IMR-90 (cell line): ENCODE results near the gene MPPED1. TPM values are rescaled to one million over a fixed set of nuclear protein-coding genes. Genes with fewer than 3 reads are reported as not detected.

ENCODE experiments used
- ATAC-seq: fragments of 200-7000 bp; cut with Tn5 transposase; 2 replicates; pipeline ENCODE4 v1.9.1; 2020; ENCODE audit warnings: low read depth, mild to moderate bottlenecking, moderate library complexity
- BruUV-seq: library from RNA; stranded (reverse); fragments of 400-500 nt; replicated peaks from 2 replicates; lab custom pipeline; 2021; lab: Mats Ljungman, UMichigan
- CTCF ChIA-PET: fragments of 300-600 bp; formaldehyde crosslinking; extraction: SDS; loops from one replicate; lab custom pipeline; 2021; ENCODE audit warnings: antibody characterized with exemption; lab: Yijun Ruan, JAX
- POLR2A ChIA-PET: fragments of 300-600 bp; sonication (Branson Sonifier 250); formaldehyde crosslinking; loops from one replicate; lab custom pipeline; 2022; ENCODE audit warnings: antibody characterized with exemption; ENCODE audit not compliant: unreplicated experiment; lab: Charles Lee
- DNase-seq: peaks from one replicate; pipeline ENCODE4 v3.0.0; 2013
- H2AFZ ChIP-seq: replicated peaks from 2 replicates; pipeline ENCODE3; 2013; ENCODE audit warnings: low read length, mild to moderate bottlenecking; ENCODE audit not compliant: poor library complexity
- H2AK5ac ChIP-seq: 2 replicates; pipeline ENCODE4 v1.6.1; 2013; ENCODE audit warnings: low read depth, low read length, inconsistent platforms
- H2AK9ac ChIP-seq: replicated peaks from 2 replicates; pipeline ENCODE3; 2013; ENCODE audit warnings: mild to moderate bottlenecking, low read depth, low read length, moderate library complexity; ENCODE audit not compliant: poor library complexity
- H2BK120ac ChIP-seq: 2 replicates; pipeline ENCODE4 v1.6.1; 2013; ENCODE audit warnings: low read depth, low read length, inconsistent platforms
- H2BK15ac ChIP-seq: 3 replicates; pipeline ENCODE4 v1.6.1; 2013; ENCODE audit warnings: low read depth, low read length, inconsistent platforms
- H2BK20ac ChIP-seq: 2 replicates; pipeline ENCODE4 v1.6.1; 2013; ENCODE audit warnings: low read depth, mild to moderate bottlenecking, inconsistent platforms, low read length, moderate library complexity
- H2BK5ac ChIP-seq: 2 replicates; pipeline ENCODE4 v1.6.1; 2013; ENCODE audit warnings: mild to moderate bottlenecking, low read depth, low read length, inconsistent platforms; ENCODE audit not compliant: poor library complexity, severe bottlenecking
- H3K14ac ChIP-seq: replicated peaks from 2 replicates; pipeline ENCODE4 v1.6.1; 2013; ENCODE audit warnings: low read depth, low read length, inconsistent platforms
- H3K18ac ChIP-seq: 2 replicates; pipeline ENCODE4 v1.6.1; 2013; ENCODE audit warnings: low read depth, low read length, control low read depth
- H3K23ac ChIP-seq: 2 replicates; pipeline ENCODE4 v1.6.1; 2013; ENCODE audit warnings: low read depth, low read length, inconsistent platforms
- H3K27ac ChIP-seq: 2 replicates; pipeline ENCODE4 v1.5.1; 2013; ENCODE audit warnings: mild to moderate bottlenecking, control low read depth, low read length; ENCODE audit not compliant: insufficient read depth
- H3K27me3 ChIP-seq: 2 replicates; pipeline ENCODE4 v1.6.1; 2013; ENCODE audit warnings: low read length; ENCODE audit not compliant: control insufficient read depth, insufficient read depth
- H3K36me3 ChIP-seq: 2 replicates; pipeline ENCODE4 v1.6.1; 2013; ENCODE audit warnings: low read length, mixed read lengths; ENCODE audit not compliant: control insufficient read depth, insufficient read depth
- H3K4ac ChIP-seq: 2 replicates; pipeline ENCODE4 v1.6.1; 2013; ENCODE audit warnings: low read depth, low read length, inconsistent platforms
- H3K4me1 ChIP-seq: 2 replicates; pipeline ENCODE4 v1.6.1; 2013; ENCODE audit warnings: low read length, mixed read lengths; ENCODE audit not compliant: control insufficient read depth, insufficient read depth
- H3K4me2 ChIP-seq: 2 replicates; pipeline ENCODE4 v1.6.1; 2013; ENCODE audit warnings: low read depth, mild to moderate bottlenecking, control low read depth, low read length, moderate library complexity
- H3K4me3 ChIP-seq: 2 replicates; pipeline ENCODE4 v1.5.1; 2013; ENCODE audit warnings: low read depth, mild to moderate bottlenecking, control low read depth, low read length, moderate library complexity; ENCODE audit not compliant: insufficient read depth
- H3K56ac ChIP-seq: 2 replicates; pipeline ENCODE4 v1.6.1; 2013; ENCODE audit warnings: low read length, inconsistent platforms; ENCODE audit not compliant: insufficient read depth; ENCODE audit errors: extremely low read depth
- H3K79me1 ChIP-seq, 2 experiments: 2 replicates each; pipeline ENCODE4 v1.6.1; 2013; ENCODE audit warnings: low read length in 2 of 2, inconsistent platforms in 1 of 2, low read depth in 1 of 2
- H3K9ac ChIP-seq: 2 replicates; pipeline ENCODE4 v1.6.1; 2013; ENCODE audit warnings: low read depth, low read length, control low read depth
- H3K9me1 ChIP-seq: 2 replicates; pipeline ENCODE4 v1.6.1; 2013; ENCODE audit warnings: low read length, inconsistent platforms; ENCODE audit not compliant: insufficient read depth
- H3K9me3 ChIP-seq: 2 replicates; pipeline ENCODE4 v1.6.1; 2013; ENCODE audit warnings: low read length; ENCODE audit not compliant: control insufficient read depth, insufficient read depth
- H4K20me1 ChIP-seq: 2 replicates; pipeline ENCODE4 v1.6.1; 2013; ENCODE audit warnings: low read length, inconsistent platforms; ENCODE audit not compliant: insufficient read depth
- H4K5ac ChIP-seq: 2 replicates; pipeline ENCODE4 v1.6.1; 2013; ENCODE audit warnings: mild to moderate bottlenecking, low read depth, low read length, control low read depth
- H4K8ac ChIP-seq, 2 experiments: 2 replicates each; pipeline ENCODE4 v1.6.1; 2013; ENCODE audit warnings: low read depth in 2 of 2, low read length in 2 of 2, control low read depth in 1 of 2, inconsistent platforms in 1 of 2
- H4K91ac ChIP-seq: 2 replicates; pipeline ENCODE4 v1.6.1; 2013; ENCODE audit warnings: low read depth, low read length, inconsistent platforms; ENCODE audit not compliant: insufficient read depth
- BHLHE40 ChIP-seq: fragments of 150-350 bp; IDR thresholded peaks from 2 replicates; pipeline ENCODE4 v1.6.1; 2016; ENCODE audit warnings: mild to moderate bottlenecking, low read depth, low read length
- CEBPB ChIP-seq: IDR thresholded peaks from 2 replicates; pipeline ENCODE4 v1.6.1; 2012; ENCODE audit warnings: low read depth, low read length, improper control_type of control experiment
- CHD1 ChIP-seq: IDR thresholded peaks from 2 replicates; pipeline ENCODE4 v1.6.1; 2012; ENCODE audit warnings: low read depth, low read length, improper control_type of control experiment
- MAFK ChIP-seq: IDR thresholded peaks from 2 replicates; pipeline ENCODE4 v1.6.1; 2012; ENCODE audit warnings: low read depth, low read length, improper control_type of control experiment
- MAZ ChIP-seq: IDR thresholded peaks from 2 replicates; pipeline ENCODE4 v1.6.1; 2012; ENCODE audit warnings: low read depth, mild to moderate bottlenecking, low read length, improper control_type of control experiment, moderate library complexity, borderline replicate concordance
- MXI1 ChIP-seq: IDR thresholded peaks from 2 replicates; pipeline ENCODE4 v1.6.1; 2012; ENCODE audit warnings: low read depth, mild to moderate bottlenecking, low read length, moderate library complexity, borderline replicate concordance
- POLR2A ChIP-seq: IDR thresholded peaks from 2 replicates; pipeline ENCODE4 v1.6.1; 2012; ENCODE audit warnings: mild to moderate bottlenecking, low read depth, low read length
- RAD21 ChIP-seq: IDR thresholded peaks from 2 replicates; pipeline ENCODE4 v1.6.1; 2012; ENCODE audit warnings: low read length, improper control_type of control experiment
- RCOR1 ChIP-seq: IDR thresholded peaks from 2 replicates; pipeline ENCODE4 v1.6.1; 2012; ENCODE audit warnings: mild to moderate bottlenecking, low read length, improper control_type of control experiment; ENCODE audit not compliant: insufficient replicate concordance
- WGBS, 2 experiments: methylation state at CpG; one replicate each; pipeline versions ENCODE4 v1.1.5 to v1.1.7; 2013; ENCODE audit warnings: missing lambda C conversion rate in 2 of 2; ENCODE audit not compliant: insufficient read length in 1 of 2; ENCODE audit errors: extremely low coverage in 2 of 2; 5-methylcytosine and 5-hydroxymethylcytosine counted together
- dilution Hi-C: fragments of 300-500 bp; cut with HindIII; formaldehyde crosslinking; loops from one replicate; pipeline ENCODE4 v1.14.3; 2018; ENCODE audit warnings: low sequenced_read_pairs; ENCODE audit not compliant: unreplicated experiment
- in situ Hi-C: fragments of 300-500 bp; cut with MboI; formaldehyde crosslinking; loops from 3 replicates; pipeline ENCODE4 v1.14.3; 2019; ENCODE audit warnings: low sequenced_read_pairs, inconsistent platforms, mixed read lengths
- intact Hi-C: fragments of 100-400 bp; cut with micrococcal nuclease; formaldehyde crosslinking; loops from 2 replicates; pipeline ENCODE4 v1.10.0; 2022
- polyA plus RNA-seq, 3 experiments: library from polyadenylated mRNA; depleted of rRNA; stranded (reverse); fragments of >200 nt; gene quantifications; 2 replicates each; pipeline ENCODE4 v1.2.3, GENCODE V29; 2012; ENCODE audit warnings: low replicate concordance in 1 of 3
- total RNA-seq: library from RNA; depleted of rRNA; stranded (reverse); fragments of >200 nt; gene quantifications from 2 replicates; pipeline ENCODE4 v1.2.3, GENCODE V29; 2012
- TF ChIP-seq, protein P1 (sequence below): fragments of 150-350 bp; IDR thresholded peaks from 2 replicates; pipeline ENCODE4 v1.6.1; 2017; ENCODE audit warnings: mild to moderate bottlenecking, antibody characterized with exemption, low read length, low read depth

Gene MPPED1
- total and polyA plus RNA-seq, 2 of the 4 experiments (the other 2 are of a cell fraction), result not detected

DNA sequence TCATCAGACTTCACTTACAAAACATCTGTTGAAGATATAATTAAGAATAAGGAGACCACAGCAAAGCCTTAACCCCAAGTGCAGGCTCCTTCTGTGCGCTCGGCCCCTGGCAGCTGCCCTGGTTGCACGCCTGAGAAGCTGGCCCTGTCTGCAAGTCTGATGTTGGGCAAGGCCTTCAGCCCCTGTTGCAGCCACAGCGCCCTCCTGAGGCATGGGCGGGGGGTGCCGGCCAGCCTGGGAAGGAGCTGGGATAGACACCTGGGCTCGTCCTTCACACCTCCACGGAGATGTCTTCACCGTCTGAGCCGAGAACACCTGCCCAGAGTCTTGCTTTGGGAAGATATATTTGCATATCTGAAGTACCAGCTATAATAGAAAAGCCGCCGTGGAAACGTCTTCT, 104.1 kb downstream of the MPPED1 start:
- in situ Hi-C loops (no loop called here), intact Hi-C loops (no loop called here), dilution Hi-C loops (no loop called here)
- Histone ChIP-seq H3K23ac (no peak overlapping the region), H3K56ac (no peak overlapping the region), H2BK120ac (no peak overlapping the region), H4K91ac (no peak overlapping the region), H3K79me1 (no peaks in the 10 kb centered on the region), H2AK9ac (no peak overlapping the region), H4K8ac (no peak overlapping the region), H3K4me3 (no peak overlapping the region), H3K27ac (no peak overlapping the region), H2BK5ac (no peak overlapping the region), H3K18ac (no peak overlapping the region), H3K9me1 (no peaks in the 10 kb centered on the region), H3K4ac (no peak overlapping the region), H3K4me1 (no peaks in the 10 kb centered on the region), H3K9me3 (peaks cover 10% of the 10 kb centered on the region), H4K5ac (no peak overlapping the region), H2AK5ac (no peak overlapping the region), H3K36me3 (no peaks in the 10 kb centered on the region), H2BK20ac (no peak overlapping the region), H4K20me1 (no peaks in the 10 kb centered on the region), H3K14ac (no peak overlapping the region), H2AFZ (no peak overlapping the region), H3K9ac (no peak overlapping the region), H3K27me3 (no peaks in the 10 kb centered on the region), H3K4me2 (no peak overlapping the region), H2BK15ac (no peak overlapping the region)
- DNase-seq, result no peak
- no peak for ATAC-seq
- POLR2A ChIA-PET, result no interaction called here
- CTCF ChIA-PET, result no interaction called here
- TF ChIP-seq RAD21, result no peak
- TF ChIP-seq, protein P1, sequence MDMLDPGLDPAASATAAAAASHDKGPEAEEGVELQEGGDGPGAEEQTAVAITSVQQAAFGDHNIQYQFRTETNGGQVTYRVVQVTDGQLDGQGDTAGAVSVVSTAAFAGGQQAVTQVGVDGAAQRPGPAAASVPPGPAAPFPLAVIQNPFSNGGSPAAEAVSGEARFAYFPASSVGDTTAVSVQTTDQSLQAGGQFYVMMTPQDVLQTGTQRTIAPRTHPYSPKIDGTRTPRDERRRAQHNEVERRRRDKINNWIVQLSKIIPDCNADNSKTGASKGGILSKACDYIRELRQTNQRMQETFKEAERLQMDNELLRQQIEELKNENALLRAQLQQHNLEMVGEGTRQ, result no peak
- TF ChIP-seq MAFK, result no peak
- no peak for TF ChIP-seq POLR2A
- no peak for TF ChIP-seq MXI1
- no peak for TF ChIP-seq BHLHE40
- TF ChIP-seq CEBPB, result no peak
- TF ChIP-seq CHD1, result no peak
- no peak for TF ChIP-seq RCOR1
- no peak for TF ChIP-seq MAZ
- no TSS peak for BruUV-seq
- 56% methylated on average over 6 of the region's 13 CpGs; no CpG with 5 or more reads in 1 of the 2 experiments for WGBS, 2 experiments
